Liver (tissue), 3 donors: Measurements from ENCODE around the gene ITGA8.

Source experiments
- EGR1 ChIP-seq, 2 donors: IDR thresholded peaks; 2 replicates each; pipeline ENCODE4 v1.6.1; 2016 to 2018; ENCODE audit warnings: antibody characterized with exemption in 2 of 2, low read depth in 2 of 2
- GABPA ChIP-seq, 2 donors: IDR thresholded peaks in 1 of 2; conservative IDR thresholded peaks in 1 of 2; 2 replicates each; pipeline ENCODE4 v1.6.1; 2016; ENCODE audit warnings: antibody characterized with exemption in 2 of 2, mild to moderate bottlenecking in 1 of 2, moderate library complexity in 1 of 2
- HNF4G ChIP-seq: IDR thresholded peaks from 2 replicates; pipeline ENCODE4 v1.6.1; 2016; ENCODE audit warnings: antibody characterized with exemption
- RAD21 ChIP-seq, 2 donors: IDR thresholded peaks; 2 replicates each; pipeline ENCODE4 v1.6.1; 2016; ENCODE audit warnings: antibody characterized with exemption in 2 of 2, mild to moderate bottlenecking in 2 of 2
- TAF1 ChIP-seq: conservative IDR thresholded peaks from 2 replicates; pipeline ENCODE4 v1.6.1; 2016; ENCODE audit warnings: antibody characterized with exemption, mild to moderate bottlenecking
- YY1 ChIP-seq: IDR thresholded peaks from 2 replicates; pipeline ENCODE4 v1.6.1; 2016; ENCODE audit warnings: antibody characterized with exemption, mild to moderate bottlenecking
- TF ChIP-seq, protein P1 (sequence below): IDR thresholded peaks from 2 replicates; pipeline ENCODE4 v1.6.1; 2016; ENCODE audit warnings: antibody characterized with exemption, mild to moderate bottlenecking
- TF ChIP-seq, protein P2 (sequence below): fragments of 150-350 bp; IDR thresholded peaks from 2 replicates; pipeline ENCODE4 v1.5.1; 2017; ENCODE audit warnings: improper control_type of control experiment, low read depth, low read length; ENCODE audit not compliant: missing input control
- TF ChIP-seq, protein P3 (sequence below): IDR thresholded peaks from 2 replicates; pipeline ENCODE4 v1.6.1; 2016; ENCODE audit warnings: antibody characterized with exemption
- donor health status: healthy.
- donor health status: healthy.

DNA sequence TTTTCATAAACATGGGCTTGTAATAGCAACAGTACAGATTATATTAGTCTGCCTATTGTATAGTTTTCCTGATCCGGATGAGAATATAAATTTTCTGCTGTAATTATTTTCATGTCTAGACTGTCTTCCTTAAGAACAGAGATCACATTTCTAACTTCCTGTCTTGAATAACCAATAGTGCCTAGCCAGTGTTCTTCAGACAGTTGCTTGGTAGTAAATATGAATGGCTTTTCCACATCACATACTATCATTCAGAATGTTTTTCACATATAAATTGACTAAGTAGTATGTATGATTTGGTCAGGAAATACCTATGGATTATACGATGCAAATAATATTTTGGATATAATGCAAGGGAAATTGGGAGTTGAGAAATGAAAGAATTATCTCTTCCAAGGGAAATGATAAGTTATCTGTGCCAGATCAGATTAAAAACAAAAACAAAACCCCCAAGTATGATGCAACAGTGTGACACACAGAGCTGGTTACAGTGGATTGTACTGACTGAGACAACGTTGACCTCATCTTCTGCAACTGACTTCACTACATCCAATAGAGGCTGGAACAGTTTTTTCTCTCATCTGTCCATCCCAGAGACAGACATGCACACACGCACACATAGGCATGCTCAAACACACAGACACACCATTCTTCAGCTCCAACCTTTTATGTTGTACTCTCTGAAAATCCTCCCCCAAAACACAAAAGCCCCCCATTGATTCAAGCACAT is 16.4 kb downstream of the ITGA8 start:
- TF ChIP-seq RAD21 (IDR thresholded peaks at IDR 0.05) = no peak
- TF ChIP-seq, protein P1, sequence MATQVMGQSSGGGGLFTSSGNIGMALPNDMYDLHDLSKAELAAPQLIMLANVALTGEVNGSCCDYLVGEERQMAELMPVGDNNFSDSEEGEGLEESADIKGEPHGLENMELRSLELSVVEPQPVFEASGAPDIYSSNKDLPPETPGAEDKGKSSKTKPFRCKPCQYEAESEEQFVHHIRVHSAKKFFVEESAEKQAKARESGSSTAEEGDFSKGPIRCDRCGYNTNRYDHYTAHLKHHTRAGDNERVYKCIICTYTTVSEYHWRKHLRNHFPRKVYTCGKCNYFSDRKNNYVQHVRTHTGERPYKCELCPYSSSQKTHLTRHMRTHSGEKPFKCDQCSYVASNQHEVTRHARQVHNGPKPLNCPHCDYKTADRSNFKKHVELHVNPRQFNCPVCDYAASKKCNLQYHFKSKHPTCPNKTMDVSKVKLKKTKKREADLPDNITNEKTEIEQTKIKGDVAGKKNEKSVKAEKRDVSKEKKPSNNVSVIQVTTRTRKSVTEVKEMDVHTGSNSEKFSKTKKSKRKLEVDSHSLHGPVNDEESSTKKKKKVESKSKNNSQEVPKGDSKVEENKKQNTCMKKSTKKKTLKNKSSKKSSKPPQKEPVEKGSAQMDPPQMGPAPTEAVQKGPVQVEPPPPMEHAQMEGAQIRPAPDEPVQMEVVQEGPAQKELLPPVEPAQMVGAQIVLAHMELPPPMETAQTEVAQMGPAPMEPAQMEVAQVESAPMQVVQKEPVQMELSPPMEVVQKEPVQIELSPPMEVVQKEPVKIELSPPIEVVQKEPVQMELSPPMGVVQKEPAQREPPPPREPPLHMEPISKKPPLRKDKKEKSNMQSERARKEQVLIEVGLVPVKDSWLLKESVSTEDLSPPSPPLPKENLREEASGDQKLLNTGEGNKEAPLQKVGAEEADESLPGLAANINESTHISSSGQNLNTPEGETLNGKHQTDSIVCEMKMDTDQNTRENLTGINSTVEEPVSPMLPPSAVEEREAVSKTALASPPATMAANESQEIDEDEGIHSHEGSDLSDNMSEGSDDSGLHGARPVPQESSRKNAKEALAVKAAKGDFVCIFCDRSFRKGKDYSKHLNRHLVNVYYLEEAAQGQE = no peak
- TF ChIP-seq, protein P2, sequence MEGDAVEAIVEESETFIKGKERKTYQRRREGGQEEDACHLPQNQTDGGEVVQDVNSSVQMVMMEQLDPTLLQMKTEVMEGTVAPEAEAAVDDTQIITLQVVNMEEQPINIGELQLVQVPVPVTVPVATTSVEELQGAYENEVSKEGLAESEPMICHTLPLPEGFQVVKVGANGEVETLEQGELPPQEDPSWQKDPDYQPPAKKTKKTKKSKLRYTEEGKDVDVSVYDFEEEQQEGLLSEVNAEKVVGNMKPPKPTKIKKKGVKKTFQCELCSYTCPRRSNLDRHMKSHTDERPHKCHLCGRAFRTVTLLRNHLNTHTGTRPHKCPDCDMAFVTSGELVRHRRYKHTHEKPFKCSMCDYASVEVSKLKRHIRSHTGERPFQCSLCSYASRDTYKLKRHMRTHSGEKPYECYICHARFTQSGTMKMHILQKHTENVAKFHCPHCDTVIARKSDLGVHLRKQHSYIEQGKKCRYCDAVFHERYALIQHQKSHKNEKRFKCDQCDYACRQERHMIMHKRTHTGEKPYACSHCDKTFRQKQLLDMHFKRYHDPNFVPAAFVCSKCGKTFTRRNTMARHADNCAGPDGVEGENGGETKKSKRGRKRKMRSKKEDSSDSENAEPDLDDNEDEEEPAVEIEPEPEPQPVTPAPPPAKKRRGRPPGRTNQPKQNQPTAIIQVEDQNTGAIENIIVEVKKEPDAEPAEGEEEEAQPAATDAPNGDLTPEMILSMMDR = no peak
- no peak for TF ChIP-seq TAF1
- TF ChIP-seq HNF4G = no peak
- TF ChIP-seq GABPA (IDR thresholded peaks at IDR 0.05 in 1 of 2, conservative IDR thresholded peaks at IDR 0.05 in 1 of 2) = no peak
- no peak for TF ChIP-seq EGR1 (IDR thresholded peaks at IDR 0.05; ENCODE audit: low read depth in 2 of 2)
- no peak for TF ChIP-seq YY1
- TF ChIP-seq, protein P3, sequence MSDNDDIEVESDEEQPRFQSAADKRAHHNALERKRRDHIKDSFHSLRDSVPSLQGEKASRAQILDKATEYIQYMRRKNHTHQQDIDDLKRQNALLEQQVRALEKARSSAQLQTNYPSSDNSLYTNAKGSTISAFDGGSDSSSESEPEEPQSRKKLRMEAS = no peak
